SU-DHL-6 (cell line): ENCODE measurements around the gene JAKMIP1.

Experiments
- EZH2phosphoT487 ChIP-seq: fragments of 200-600 bp; sonication (generic), shearing (Covaris generic); conservative IDR thresholded peaks from 2 replicates; pipeline ENCODE4 v1.6.1; 2018; ENCODE audit warnings: mild to moderate bottlenecking, antibody characterized with exemption, low read length, moderate library complexity, mixed read lengths
- TF ChIP-seq, protein P1 (sequence below): fragments of 200-600 bp; sonication (generic); IDR thresholded peaks from one replicate; pipeline ENCODE4 v1.5.1; 2017; ENCODE audit warnings: antibody characterized with exemption, mild to moderate bottlenecking, low read length, moderate library complexity; ENCODE audit not compliant: insufficient read depth, poor library complexity, severe bottlenecking

DNA sequence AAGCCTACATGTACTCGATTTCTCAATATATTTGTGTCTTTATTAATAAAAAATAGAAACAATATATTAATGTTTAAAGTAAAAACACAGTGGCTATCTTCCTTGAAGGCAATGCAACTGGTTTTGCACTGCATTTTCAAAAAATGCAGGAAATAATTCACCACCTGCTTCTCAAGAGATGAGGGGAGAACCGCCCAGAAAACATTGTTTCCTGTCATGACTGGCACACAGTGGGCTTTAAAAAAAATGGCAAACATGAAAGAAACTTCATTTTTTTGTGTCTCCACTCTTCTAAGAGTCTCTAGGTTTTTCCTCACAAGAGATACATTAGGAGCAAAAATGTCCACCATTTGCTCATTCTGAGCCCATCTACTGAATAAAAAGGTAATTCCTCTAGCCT lies 131.4 kb downstream of the JAKMIP1 start:
- TF ChIP-seq, protein P1, sequence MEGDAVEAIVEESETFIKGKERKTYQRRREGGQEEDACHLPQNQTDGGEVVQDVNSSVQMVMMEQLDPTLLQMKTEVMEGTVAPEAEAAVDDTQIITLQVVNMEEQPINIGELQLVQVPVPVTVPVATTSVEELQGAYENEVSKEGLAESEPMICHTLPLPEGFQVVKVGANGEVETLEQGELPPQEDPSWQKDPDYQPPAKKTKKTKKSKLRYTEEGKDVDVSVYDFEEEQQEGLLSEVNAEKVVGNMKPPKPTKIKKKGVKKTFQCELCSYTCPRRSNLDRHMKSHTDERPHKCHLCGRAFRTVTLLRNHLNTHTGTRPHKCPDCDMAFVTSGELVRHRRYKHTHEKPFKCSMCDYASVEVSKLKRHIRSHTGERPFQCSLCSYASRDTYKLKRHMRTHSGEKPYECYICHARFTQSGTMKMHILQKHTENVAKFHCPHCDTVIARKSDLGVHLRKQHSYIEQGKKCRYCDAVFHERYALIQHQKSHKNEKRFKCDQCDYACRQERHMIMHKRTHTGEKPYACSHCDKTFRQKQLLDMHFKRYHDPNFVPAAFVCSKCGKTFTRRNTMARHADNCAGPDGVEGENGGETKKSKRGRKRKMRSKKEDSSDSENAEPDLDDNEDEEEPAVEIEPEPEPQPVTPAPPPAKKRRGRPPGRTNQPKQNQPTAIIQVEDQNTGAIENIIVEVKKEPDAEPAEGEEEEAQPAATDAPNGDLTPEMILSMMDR, result no peak
- TF ChIP-seq EZH2phosphoT487, result no peak
